Stimulated activated CD8-positive, alpha-beta memory T cell treated with anti-CD3 and anti-CD28 coated beads, Interleukin-2, amount 100 ng/mL, for 48 hours (primary cell): Measurements from ENCODE around the gene GATA3.

ENCODE experiments used
- DNase-seq, 2 donors: peaks; one replicate each; pipeline ENCODE4 v3.0.0-alpha.2; 2020; ENCODE audit warnings: low read depth in 2 of 2

GATA3 gene

GRCh38 chr10:8100366-8100765, 45.9 kb downstream of the GATA3 start:
- no peak for DNase-seq

- peak; percentile 6 to 19 for DNase-seq
Measured at GRCh38 chr10:8102708-8103401, 48.4 kb downstream of the GATA3 start.

- no peak for DNase-seq
Measured at GRCh38 chr10:8103543-8103942, 49.1 kb downstream of the GATA3 start.

GRCh38 chr10:8104005-8104404, 49.5 kb downstream of the GATA3 start:
- no peak for DNase-seq

- DNase-seq = no peak
Measured at GRCh38 chr10:8104721-8105120, 50.2 kb downstream of the GATA3 start.

GRCh38 chr10:8105932-8106331, 51.4 kb downstream of the GATA3 start:
- no peak for DNase-seq

- no peak for DNase-seq
Measured at GRCh38 chr10:8112230-8112905, 57.9 kb downstream of the GATA3 start.

GRCh38 chr10:8112942-8113442, 58.5 kb downstream of the GATA3 start:
- DNase-seq = no peak

GRCh38 chr10:8113616-8114015, 59.1 kb downstream of the GATA3 start:
- no peak for DNase-seq

GRCh38 chr10:8114741-8115617, 60.5 kb downstream of the GATA3 start:
- no peak for DNase-seq

GRCh38 chr10:8115618-8115980, 61.1 kb downstream of the GATA3 start:
- no peak for DNase-seq

GRCh38 chr10:8116474-8116873, 62.0 kb downstream of the GATA3 start:
- no peak for DNase-seq

- no peak for DNase-seq
Measured at GRCh38 chr10:8116926-8117493, 62.5 kb downstream of the GATA3 start.

- DNase-seq = no peak
Measured at GRCh38 chr10:8121201-8121890, 66.9 kb downstream of the GATA3 start.

- no peak for DNase-seq
Measured at GRCh38 chr10:8122611-8123369, 68.3 kb downstream of the GATA3 start.

- DNase-seq = no peak
Measured at GRCh38 chr10:8124436-8124835, 69.9 kb downstream of the GATA3 start.
